OCI-LY1 (cell line): ENCODE data around the gene ACE.

ENCODE experiments used
- EZH2 ChIP-seq: fragments of 200-600 bp; sonication (generic), shearing (Covaris generic); IDR thresholded peaks from 2 replicates; pipeline ENCODE4 v1.8.0; 2017; ENCODE audit warnings: borderline replicate concordance, mixed run types, mild to moderate bottlenecking, antibody characterized with exemption, low read length, moderate library complexity, mixed read lengths
- TF ChIP-seq, protein P1 (sequence below): fragments of 200-600 bp; sonication (generic), shearing (Covaris generic); IDR thresholded peaks from 2 replicates; pipeline ENCODE4 v1.5.1; 2017; ENCODE audit warnings: mild to moderate bottlenecking, antibody characterized with exemption, low read length, moderate library complexity, mixed read lengths

DNA sequence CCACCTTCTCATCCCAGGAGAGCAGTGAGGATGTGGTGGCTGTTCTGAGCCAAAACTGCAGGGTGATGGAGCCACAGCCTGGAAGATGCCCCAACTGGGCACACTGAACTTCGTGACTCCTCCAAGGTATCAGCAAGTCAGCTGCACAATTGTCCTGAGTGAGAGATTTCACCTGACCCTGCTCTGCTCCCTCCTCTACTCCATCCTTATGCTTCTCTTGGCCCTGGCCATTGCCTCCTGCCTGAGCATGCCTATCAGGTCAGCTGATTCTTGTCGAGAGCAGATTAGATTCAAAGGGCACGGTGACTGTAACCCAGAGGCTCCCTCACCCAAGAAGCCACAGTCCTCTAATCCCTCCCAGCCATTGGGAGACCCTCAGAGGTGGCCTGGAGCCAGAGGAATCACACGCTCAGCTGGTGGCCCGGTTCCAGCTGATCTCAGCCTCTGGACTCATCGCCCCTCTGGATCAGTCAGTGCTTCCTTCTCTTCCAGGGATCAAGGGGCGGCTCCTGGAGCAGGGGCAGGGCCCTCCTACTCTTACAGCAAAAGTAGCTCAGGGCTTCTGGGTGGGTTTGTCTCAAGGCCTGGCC lies 23.8 kb upstream of the ACE start:
- TF ChIP-seq, protein P1, sequence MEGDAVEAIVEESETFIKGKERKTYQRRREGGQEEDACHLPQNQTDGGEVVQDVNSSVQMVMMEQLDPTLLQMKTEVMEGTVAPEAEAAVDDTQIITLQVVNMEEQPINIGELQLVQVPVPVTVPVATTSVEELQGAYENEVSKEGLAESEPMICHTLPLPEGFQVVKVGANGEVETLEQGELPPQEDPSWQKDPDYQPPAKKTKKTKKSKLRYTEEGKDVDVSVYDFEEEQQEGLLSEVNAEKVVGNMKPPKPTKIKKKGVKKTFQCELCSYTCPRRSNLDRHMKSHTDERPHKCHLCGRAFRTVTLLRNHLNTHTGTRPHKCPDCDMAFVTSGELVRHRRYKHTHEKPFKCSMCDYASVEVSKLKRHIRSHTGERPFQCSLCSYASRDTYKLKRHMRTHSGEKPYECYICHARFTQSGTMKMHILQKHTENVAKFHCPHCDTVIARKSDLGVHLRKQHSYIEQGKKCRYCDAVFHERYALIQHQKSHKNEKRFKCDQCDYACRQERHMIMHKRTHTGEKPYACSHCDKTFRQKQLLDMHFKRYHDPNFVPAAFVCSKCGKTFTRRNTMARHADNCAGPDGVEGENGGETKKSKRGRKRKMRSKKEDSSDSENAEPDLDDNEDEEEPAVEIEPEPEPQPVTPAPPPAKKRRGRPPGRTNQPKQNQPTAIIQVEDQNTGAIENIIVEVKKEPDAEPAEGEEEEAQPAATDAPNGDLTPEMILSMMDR = no peak
- no peak for TF ChIP-seq EZH2
